GM18526 (cell line): ENCODE measurements around the gene SLAMF8.
A peak's percentile ranks its signal among the peaks of the same experiment; 100 is the strongest.

ENCODE experiments used
- POLR2A ChIP-seq: IDR thresholded peaks from 3 replicates; pipeline ENCODE4 v1.6.1; 2011; ENCODE audit not compliant: insufficient read length; ENCODE audit errors: extremely low read depth

SLAMF8 gene

GRCh38 chr1:159826441-159827101 lies at the start of gene SLAMF8:
Gene SLAMF8, plus strand, starts transcription at chr1:159826873. Its CDS starts 26 bp downstream, at chr1:159826899.
- TF ChIP-seq POLR2A = no peak

- TF ChIP-seq POLR2A = no peak
These were observed 48.4 kb upstream of the SLAMF8 start for GRCh38 chr1:159778266-159778665.

GRCh38 chr1:159779403-159779851 lies 47.2 kb upstream of the SLAMF8 start:
- no peak for TF ChIP-seq POLR2A

GRCh38 chr1:159780583-159781582 lies 45.8 kb upstream of the SLAMF8 start, which contains the start of gene DUSP23:
Gene DUSP23, plus strand, starts transcription at chr1:159780962. Its CDS starts 139 bp downstream, at chr1:159781101.
- peak; percentile 11 for TF ChIP-seq POLR2A

GRCh38 chr1:159781992-159782391 lies 44.7 kb upstream of the SLAMF8 start:
- TF ChIP-seq POLR2A = no peak

- TF ChIP-seq POLR2A = no peak
These were observed 42.9 kb upstream of the SLAMF8 start for GRCh38 chr1:159783724-159784123.

GRCh38 chr1:159786465-159786864 lies 40.2 kb upstream of the SLAMF8 start:
- TF ChIP-seq POLR2A = no peak

GRCh38 chr1:159786966-159787365 lies 39.7 kb upstream of the SLAMF8 start:
- TF ChIP-seq POLR2A = no peak

- no peak for TF ChIP-seq POLR2A
These were observed 36.3 kb upstream of the SLAMF8 start for GRCh38 chr1:159790237-159790917.

GRCh38 chr1:159791031-159791430 lies 35.6 kb upstream of the SLAMF8 start:
- no peak for TF ChIP-seq POLR2A

- TF ChIP-seq POLR2A = no peak
These were observed 35.2 kb upstream of the SLAMF8 start for GRCh38 chr1:159791461-159791860.

- TF ChIP-seq POLR2A = no peak
These were observed 31.1 kb upstream of the SLAMF8 start for GRCh38 chr1:159795534-159795933.

- no peak for TF ChIP-seq POLR2A
These were observed 27.8 kb upstream of the SLAMF8 start for GRCh38 chr1:159798893-159799292.

GRCh38 chr1:159799446-159799985 lies 27.2 kb upstream of the SLAMF8 start:
- TF ChIP-seq POLR2A = no peak
